NCI-H187 (cell line): ENCODE data around the gene RIMBP2.

ENCODE experiments used
- DNase-seq, 2 experiments: peaks; one replicate each; lab custom pipeline; 2025; lab: John Stamatoyannopoulos, UW

RIMBP2 gene

DNA sequence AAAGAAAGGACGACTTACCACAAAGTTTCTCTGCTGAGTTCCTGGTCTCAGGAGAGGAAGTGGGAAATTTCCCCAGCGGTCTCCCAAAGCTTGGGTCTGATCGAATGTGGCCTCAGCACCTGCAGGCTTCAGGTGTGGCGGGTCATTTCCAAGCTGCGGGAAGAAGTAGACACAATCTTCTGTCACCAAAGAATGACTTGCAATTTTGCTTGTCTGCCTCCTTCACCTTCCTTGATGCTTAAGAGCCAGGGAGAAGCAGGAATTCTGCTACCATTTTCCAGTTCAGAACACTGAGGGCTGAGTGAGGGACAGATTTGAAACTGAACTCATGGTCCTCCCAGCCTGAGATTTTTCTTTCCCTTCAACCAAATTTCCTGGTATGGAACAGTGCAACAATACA lies 87.8 kb downstream of the RIMBP2 start:
- no peak for DNase-seq

DNA sequence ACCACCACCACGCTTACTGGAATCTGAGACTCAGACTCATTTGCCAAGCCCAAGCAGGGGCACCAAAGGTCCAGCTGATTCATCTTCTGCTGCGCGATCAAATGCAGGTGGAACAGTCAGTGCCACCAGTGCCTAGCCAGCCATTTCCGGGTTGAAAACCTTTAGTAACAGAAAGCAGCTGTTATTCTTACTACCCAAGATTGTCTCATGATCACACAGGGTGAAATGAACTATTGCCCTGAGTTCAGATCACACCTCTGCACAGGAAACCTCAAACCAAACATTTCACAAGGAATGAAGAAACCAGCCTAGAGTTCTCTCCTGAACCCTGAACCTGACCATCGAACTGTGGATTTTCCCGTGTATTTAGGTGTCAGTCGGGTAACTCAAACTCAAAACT lies 88.9 kb downstream of the RIMBP2 start:
- DNase-seq: no peak

- no peak for DNase-seq
Observed at GRCh38 chr12:130626601-130627000, 89.5 kb downstream of the RIMBP2 start.

DNA sequence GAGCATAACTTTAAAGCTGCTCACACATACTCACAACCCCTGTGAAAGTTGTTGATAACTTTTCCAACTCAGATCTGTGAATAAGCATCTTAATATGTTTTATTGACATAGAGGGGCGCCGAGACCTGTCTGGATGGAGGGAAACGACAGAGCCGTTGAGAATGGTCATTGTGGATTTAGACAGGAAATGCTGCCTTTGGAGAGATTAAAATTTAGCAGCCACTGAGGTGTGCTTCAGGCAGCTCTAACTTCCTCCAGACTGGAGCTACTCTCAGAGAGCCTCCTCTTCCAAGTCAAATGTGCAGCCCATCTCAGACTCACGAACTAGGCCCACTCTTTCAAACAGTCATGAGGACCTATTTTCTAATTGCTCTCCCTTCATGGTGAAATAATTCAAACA lies 90.9 kb downstream of the RIMBP2 start:
- no peak for DNase-seq

DNA sequence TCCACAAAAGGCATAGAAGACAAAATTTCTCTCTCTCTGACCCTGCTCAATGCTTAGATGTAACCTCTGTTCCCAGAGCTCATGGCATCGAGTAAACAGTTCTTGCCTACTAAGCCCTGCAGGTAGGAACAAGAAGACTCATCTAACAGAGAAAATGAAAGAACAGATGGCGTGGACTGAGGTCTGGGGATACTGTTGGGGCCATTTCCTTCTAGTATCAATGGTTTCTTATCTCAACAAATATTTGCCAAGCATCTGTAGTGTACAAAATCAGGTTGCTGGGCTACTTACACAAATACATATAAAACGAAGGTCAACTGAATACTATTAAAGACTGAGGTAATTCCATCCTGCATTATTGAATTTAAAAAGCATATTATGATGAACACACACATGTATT lies 93.3 kb downstream of the RIMBP2 start:
- DNase-seq: no peak

DNA sequence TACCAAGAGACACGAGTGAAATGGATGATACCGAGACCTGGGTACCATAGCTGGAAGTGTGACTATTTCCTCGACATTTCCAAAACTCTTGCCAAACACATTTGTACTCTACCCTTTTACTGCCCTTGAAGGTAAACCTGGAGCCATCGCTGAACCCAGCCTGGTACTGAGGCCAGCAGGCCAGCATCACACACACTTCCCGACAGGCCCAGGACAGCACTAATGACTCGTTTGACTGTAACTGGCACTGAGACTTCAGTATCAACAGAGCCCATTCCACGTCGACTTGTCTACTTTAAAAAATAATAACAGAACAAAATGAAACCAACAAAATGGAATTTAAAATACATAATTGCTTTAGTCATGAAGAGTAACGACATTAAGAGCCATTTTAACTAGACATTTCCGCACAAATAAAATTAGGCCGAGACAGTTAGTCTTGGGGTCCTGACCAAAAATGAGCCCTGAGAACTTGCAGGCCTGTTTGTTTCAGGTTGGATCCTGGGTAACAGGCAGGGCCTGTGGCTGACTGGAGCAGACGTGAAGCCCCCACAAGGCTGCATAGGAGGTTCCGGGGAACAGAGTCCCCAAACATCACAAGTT lies 94.3 kb downstream of the RIMBP2 start:
- DNase-seq: no peak

DNA sequence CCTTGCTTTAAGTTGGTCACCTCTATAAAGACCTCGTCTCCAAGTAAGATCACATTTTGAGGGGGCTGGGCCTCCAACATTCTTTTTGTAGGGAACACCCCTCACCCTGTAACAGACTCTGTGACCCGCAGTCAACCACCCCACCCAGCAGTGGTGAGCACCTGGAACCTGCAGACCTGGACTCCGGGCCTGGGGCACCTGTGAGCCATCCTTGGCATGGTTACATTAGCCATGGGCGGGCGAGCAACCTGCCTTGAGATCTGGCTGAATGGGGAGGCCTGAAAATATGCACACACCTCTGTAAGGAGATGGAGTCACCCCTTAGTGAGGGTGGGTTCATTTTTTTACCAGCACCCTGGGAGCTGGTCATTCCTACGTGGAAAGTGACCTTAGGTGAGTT lies 95.3 kb downstream of the RIMBP2 start:
- DNase-seq: no peak

DNA sequence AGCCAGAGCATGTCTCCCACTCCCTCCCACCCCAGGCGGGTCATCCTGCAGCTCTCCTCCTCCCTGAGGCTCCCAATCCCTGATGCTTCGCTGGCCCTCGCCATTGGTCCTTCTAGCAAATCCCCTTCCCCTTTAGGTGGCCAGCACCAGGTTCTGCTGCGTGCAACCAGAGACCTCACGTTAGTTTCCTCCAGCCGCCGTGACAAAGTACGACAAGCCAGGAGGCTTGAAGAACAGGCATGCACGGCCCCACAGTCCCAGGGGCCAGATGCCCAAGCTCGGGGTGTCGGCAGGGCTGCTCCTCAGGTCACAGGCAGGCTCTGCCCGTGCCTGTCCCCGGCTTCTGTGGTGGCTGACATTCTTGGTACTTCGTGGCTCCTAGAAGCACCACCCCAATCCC lies 95.8 kb downstream of the RIMBP2 start:
- no peak for DNase-seq

DNA sequence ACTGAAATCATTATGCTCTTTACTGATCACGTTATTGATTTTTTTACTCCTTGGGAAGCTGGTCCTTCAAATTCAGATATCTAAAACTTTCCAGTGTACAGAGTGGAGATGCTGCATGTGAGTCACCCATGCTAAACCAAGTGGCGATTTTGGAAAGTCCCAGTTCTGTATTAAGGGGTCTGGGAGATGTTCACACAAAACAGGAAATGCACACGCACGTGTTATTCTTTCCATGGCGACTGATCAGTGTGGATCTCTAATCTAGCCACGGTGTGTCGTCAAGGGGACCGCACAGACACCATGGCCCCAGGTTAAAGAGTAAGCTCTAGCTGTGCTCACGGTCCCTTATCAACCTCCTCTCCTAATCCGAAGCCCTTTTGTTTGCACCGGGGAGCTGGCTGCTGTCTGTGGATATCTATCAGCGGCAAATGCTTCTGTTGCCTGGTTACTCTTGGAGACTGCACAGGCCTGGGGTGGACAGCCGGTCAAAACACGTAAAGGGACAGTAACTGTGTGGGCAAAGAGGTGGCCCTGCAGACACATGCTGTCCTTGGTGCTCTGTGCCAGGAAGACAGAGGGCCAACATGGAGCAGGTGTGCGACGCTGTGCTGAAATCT lies 96.6 kb downstream of the RIMBP2 start:
- DNase-seq: no peak

DNA sequence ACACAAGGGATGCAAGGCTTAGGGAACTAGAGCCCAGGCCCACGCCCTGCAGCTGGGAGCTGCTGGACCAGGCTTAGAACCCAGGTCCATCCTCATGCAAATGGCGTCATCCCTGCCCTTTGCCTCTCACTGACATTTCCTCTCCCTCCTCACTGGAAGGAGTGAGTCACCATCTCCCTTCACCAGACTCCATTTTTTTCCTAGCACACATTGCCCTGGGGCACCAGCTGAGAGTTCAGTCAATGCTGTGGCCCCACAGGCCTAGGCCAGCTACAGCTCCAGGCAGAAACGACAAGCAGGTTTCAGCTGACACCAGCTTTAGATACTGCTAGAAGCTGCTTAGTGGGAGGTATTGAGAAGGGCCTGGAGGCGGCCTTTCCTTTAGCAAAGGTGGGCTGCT lies 98.9 kb downstream of the RIMBP2 start:
- DNase-seq: no peak

GRCh38 chr12:130615861-130616345 lies 100.2 kb downstream of the RIMBP2 start:
- DNase-seq: no peak

- no peak for DNase-seq
Observed at GRCh38 chr12:130614530-130614905, 101.6 kb downstream of the RIMBP2 start.

GRCh38 chr12:130613831-130614529 lies 102.1 kb downstream of the RIMBP2 start:
- no peak for DNase-seq

DNA sequence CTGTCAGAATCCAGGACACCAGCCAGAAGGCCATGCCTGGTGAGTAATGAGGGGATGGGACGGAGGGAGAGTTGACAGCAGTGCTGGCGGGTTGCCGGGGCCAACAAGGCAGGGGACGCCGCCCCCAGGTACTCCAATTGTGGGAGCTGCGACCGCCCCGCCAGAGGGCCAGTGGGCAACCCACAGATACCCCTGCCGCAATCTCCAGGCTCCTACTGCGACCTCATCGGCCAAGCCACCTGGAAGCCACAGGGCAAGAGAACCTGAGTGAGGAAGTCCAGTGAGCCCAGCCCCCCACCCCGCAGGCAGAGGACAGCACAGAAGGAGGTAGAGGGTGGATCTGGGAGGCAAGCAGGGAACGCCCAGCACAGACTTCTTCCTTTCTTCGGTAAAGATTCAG lies 103.0 kb downstream of the RIMBP2 start:
- DNase-seq: no peak

DNA sequence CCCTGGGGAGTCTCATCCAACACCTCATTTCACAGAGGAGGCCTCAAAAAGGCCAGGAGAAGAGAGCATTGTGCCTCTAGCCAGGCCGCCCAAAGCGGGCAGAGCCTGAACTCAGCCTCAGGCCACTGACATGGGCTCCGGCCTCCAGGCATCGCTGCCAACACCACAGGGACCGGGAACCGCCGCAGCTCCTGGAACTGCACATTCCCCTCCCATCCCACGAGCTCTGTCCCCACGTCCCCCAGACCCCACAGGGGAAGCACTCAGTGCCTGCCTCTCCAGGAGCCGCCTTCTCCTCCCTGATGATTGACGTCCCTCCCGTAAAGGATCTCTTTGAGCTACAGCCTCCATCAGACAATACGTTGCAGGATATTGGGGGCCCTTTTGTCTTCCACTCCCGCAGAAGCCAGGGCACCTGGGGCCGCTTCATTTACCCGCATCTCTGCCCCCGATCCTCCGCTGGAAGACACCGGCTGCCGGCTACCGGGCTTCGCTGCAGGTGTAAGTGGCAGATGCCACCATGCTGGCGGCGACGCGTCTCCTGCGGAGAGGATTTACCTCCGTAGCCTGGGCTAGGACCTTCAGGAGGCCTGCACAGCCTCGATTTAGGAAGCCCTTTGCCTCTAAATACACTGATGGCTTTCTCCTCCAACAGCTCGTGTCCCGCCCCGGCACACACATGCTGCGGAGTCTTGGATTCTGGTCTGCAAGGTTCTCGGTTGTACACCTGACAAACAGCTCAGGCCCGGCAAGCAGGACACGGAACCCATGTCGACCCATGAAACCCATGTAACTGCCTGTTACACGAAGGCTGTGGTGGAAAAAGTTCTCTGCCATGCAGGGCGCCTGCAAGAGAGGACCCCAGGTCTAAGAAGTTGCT lies 104.8 kb downstream of the RIMBP2 start:
- DNase-seq: no peak

GRCh38 chr12:130609966-130610365 lies 106.1 kb downstream of the RIMBP2 start:
- DNase-seq: no peak

GRCh38 chr12:130608831-130609230 lies 107.3 kb downstream of the RIMBP2 start:
- no peak for DNase-seq

- no peak for DNase-seq
Observed at GRCh38 chr12:130608132-130608531, 108.0 kb downstream of the RIMBP2 start.

DNA sequence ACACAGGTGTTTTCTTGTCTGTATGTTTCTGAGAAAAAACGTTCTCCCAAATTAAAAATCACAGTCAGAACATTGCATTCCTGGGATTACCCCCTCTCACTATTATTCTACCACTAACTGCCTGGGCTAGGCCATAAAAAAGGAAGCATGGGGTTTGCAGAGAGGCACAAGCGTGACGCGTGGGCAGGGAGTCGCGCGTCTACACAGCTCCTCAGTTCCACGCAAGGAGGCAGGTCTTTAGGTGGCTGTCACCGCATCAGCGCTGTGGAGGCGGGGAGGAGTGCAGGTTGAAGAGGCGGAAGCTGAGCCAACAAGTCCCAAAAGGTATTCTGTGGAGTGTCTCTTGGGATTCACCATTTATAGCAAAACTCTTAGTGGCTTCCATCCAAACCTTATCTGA lies 109.9 kb downstream of the RIMBP2 start:
- DNase-seq: peak; percentile 24 to 36

- DNase-seq: no peak
Observed at GRCh38 chr12:130603396-130603965, 112.6 kb downstream of the RIMBP2 start.

DNA sequence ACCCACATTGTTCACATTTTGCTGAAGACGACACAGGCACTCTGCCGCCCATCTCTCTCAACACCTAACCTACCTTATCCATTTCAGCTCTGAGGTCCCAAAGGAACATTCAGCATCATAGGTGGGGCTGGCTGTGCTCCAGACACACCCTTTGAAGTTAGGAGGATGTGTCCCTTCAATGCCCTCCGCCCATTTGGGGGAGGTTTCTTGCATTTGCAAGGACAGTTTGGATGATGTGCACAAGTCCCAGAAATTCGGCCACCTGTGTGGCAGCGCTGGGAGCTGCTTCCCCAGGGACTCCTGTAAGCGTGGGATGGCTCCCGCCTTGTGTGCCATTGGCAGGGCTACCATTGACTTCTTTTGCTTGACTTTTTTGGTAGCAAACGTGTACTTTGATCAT lies 113.8 kb downstream of the RIMBP2 start:
- no peak for DNase-seq

GRCh38 chr12:130601327-130601726 lies 114.8 kb downstream of the RIMBP2 start:
- DNase-seq: no peak
